Pulmonary artery endothelial cell (primary cell): ENCODE data around the gene KLHL40. TPM values are rescaled to one million over a fixed set of nuclear protein-coding genes. Genes with fewer than 3 reads are reported as not detected.

Experiments used
- DNase-seq: peaks from one replicate; pipeline ENCODE4 v3.0.0-alpha.2; 2011; ENCODE audit warnings: low read depth, low spot score
- total RNA-seq: library from RNA; depleted of rRNA; stranded (reverse); fragments of >200 nt; gene quantifications from 2 replicates; pipeline ENCODE4 v1.2.3, GENCODE V29; 2014

Gene KLHL40
- total RNA-seq: not detected in 2 replicates

- no peak for DNase-seq
Measured at GRCh38 chr3:42685363-42685881, at the start of gene KLHL40. Gene KLHL40, plus strand, starts transcription at chr3:42685537. Its CDS starts 82 bp downstream, at chr3:42685619.

GRCh38 chr3:42637001-42637400 lies 48.3 kb upstream of the KLHL40 start:
- DNase-seq: no peak

- no peak for DNase-seq
Measured at GRCh38 chr3:42638339-42638842, 46.9 kb upstream of the KLHL40 start.

GRCh38 chr3:42639192-42639591 lies 46.1 kb upstream of the KLHL40 start:
- no peak for DNase-seq

GRCh38 chr3:42640129-42640528 lies 45.2 kb upstream of the KLHL40 start:
- DNase-seq: no peak

DNA sequence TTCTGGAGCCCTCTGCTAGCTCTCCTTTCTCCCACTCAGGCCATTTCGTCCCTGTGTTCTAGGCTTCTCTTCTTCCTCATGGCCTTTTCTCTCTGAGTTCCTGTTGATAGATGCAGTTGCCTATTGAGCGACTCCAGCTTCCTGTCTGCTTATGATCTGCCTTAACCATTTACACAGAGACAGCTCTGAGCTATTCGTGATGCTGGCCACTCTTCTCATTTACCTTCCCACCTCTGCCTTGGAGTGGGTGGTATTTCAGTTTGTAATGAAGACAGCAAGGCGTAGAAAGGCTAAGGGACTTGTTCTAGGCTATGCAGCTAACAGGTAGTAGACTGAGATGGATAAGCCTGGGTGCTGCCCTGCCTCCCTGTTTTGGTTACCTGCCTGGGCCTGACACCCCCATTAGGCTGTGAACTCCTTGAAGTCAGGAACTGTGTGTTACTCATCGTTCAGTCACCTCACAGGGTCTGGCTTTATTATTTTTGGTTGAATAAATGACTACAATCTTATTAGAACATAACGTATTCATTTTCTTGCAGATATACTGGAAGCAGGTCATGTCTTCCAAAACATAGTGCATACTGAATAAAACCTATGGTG lies 44.5 kb upstream of the KLHL40 start:
- DNase-seq: no peak

GRCh38 chr3:42647821-42648459 lies 37.4 kb upstream of the KLHL40 start:
- no peak for DNase-seq

GRCh38 chr3:42649006-42649405 lies 36.3 kb upstream of the KLHL40 start:
- no peak for DNase-seq

DNA sequence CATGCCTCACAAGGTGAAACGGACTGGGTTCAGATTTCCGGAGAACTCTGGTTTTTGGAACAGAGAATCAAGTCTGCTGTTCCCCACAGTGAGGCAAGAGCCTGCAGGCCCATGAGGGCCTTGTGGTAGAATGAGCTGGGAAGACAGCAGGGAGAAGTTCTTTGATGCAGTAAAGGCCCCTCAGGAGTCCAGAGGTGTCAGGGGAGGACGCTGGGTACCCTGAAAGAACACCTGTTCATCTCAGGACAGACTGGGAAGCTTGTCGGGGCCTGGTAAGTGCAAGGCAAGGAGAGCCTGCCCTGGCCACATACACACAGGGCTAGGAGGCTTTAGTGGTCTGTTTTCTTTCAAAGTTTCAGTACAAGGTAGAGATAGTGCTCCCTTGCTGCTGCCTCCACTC lies 35.6 kb upstream of the KLHL40 start:
- no peak for DNase-seq

- DNase-seq: no peak
Measured at GRCh38 chr3:42651248-42652091, 33.9 kb upstream of the KLHL40 start.

- DNase-seq: no peak
Measured at GRCh38 chr3:42652251-42652610, 33.1 kb upstream of the KLHL40 start.

DNA sequence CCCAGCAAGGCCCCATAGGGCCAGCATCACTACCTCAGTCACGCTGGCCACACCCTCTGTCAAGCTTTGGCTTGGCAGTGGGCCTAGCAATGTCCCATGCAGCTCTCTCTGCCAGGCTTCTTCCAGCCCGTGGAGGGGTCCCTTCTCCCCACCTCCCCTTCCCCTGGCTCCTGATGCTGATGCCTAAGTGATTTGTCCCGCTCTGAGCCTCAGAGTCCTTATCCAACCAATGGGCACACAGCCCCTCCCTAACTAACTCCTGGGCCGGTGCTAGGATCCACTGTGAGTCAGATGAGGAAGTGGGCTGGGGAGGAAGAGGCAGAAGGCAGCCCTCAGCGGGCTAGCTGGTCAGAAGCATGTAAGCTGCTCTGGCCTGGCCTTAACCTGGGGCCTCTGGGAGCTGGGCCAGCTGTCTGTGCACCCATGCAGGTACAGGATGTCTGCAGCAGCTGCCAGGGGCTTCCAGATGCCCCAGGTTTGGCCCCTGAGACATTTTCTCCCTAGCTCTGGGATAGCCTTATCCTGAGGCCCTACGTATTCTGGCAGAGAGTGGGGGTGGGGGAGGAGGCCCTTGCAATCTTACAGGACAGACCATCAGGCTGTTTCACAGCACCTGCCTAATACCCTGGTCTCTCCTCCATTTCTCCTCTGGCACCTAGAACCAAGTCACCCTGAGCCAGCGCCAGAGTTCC lies 32.6 kb upstream of the KLHL40 start:
- peak; percentile 39 for DNase-seq

DNA sequence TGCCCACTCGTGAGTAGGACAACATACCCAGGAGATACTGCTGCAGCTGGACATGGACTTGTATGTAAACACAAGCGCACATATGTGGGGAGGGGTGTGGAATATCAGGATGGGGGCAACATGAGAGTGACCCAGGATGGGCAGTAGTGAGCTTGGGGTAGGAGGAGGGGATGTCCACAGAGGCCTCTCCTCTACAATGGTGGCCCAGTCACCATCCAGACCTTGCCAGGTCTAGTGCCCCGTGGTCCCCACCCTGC lies 32.1 kb upstream of the KLHL40 start:
- no peak for DNase-seq

DNA sequence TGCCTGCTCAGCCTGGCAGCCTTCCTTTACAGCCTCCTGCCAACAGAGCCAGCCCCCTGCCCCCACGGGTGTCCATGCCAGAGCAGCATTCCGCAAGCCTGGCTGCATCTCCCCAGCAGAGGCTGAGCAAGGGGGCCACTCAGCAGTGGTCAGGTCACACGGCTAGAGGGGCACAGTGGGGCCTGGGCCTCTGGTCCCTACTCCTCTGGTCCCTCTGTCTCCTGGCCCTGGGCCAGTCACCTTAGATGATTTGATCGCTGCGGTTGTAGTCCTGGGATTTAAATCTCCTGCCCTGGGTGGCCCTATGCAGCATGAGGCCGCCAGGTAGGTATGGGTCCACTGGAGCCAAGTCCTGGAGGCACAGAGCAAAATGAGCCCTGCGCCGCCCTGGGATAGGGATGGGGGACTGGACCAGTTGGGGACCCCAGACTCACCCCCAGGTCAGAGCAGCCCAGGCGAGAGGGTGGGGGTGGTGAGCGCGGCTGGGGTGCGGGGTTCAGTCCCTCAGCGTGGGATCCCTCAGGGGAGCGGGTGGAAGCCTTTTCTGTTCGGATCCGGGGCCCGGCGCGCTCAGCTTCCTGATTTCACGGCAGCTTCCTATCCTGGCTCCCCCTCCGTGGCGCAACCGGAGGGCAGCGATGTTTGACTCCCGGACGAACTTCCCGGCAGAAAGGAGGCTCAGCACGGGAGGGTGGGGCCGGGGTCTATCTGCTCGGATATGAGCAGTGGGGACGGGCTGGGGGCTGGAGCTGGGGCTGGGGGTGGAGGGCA lies 31.6 kb upstream of the KLHL40 start, which contains the start of gene ZBTB47:
TSS of gene ZBTB47 (plus strand) at position 138 of the 771 bp plus-strand sequence. CDS start 4,659 bp downstream, outside the sequence.
- no peak for DNase-seq

DNA sequence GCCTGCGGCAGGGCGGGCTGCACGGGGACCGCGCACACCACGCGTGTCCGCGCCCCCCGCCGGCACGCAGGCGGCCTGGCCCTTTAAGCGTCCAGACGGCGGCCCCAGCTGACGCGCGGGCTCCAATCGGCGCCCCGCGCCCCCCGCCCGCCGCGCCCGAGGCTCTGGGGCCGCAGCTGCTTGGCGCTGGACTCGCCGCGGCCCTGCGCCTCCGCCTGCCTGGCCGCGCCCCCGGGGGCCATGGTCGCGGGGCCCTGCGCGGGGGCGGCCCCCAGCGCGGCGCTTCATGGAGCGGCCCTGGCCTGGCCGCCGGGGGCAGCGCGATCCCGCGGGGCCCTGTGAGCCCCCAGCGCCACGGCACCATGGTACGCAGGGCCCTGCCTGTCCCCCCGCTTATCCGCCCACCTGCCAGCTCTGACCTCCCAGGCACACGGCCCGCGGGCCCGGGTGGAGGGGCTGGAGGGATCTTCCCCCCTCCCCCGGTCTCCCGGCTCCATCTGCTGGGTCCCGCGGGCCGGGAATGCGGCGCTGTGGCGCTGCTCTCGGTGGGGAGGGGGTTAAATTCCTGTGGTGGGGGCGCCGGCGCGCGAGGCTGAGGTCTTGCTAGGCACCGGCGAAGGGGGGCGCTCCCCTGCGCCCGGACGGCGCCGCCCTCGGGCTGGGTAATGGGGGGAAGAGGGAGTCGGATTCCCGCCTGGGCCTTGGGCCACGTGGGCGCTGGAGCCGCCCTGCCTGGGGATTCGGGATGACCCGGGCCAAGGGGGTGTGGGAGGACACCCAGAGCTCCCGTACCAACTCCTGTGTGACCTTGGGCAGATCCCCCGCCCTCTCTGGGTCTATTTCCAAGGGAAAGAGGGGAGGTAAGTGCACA lies 30.8 kb upstream of the KLHL40 start:
- no peak for DNase-seq

DNA sequence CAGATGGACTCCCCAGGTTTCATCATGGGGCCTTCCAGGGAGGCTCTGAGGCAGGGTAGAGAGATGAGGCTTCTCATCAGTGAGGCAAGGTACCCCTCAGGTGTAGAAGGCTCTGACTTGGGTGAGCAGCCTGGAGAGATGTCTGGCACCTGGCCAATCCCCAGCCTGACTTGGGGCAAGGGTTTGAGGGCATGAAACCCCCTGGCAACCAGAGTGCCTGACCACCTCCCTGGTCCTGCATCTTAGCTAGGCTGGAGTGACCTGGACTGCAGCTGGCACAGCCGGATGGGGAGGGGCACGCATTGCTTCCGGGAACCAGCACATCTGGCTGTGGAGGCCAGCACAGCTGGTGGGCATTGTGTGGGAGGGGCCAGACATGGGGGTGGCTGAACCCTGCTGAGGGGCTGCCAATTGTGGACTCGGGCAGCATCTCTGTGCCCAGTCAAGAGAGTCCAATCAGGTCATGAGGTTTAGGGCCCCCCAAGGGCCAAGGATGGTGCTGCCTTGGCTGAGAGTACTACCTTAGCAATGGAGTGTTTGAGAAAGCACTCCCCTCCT lies 29.9 kb upstream of the KLHL40 start:
- DNase-seq: no peak

GRCh38 chr3:42655980-42656679 lies 29.2 kb upstream of the KLHL40 start:
- DNase-seq: no peak

- no peak for DNase-seq
Measured at GRCh38 chr3:42656680-42657610, 28.4 kb upstream of the KLHL40 start.
